ENCODE measurements around the gene GGNBP2.

Gene GGNBP2

GRCh38 chr17:36591434-36592315, 47.0 kb downstream of the GGNBP2 start, which contains the start of gene DHRS11:
TSS of gene DHRS11 (plus strand) at chr17:36591879. CDS start at chr17:36592010, 131 bp downstream.
- Histone ChIP-seq H3K36me3 (ENCODE audit: control insufficient read depth, insufficient read depth, low read length) (peaks cover 15% of the 10 kb centered on the region), H3K27me3 (ENCODE audit: control insufficient read depth, insufficient read depth, low read length, poor library complexity, severe bottlenecking) (no peaks in the 10 kb centered on the region), H3K27ac (ENCODE audit: insufficient read depth, low read depth, low read length, poor library complexity, severe bottlenecking) (peak within 1 kb of the TSS; percentile 38), H3K9me3 (ENCODE audit: control insufficient read depth, low read length) (no peaks in the 10 kb centered on the region), H3K4me3 (ENCODE audit: insufficient read depth, low read depth, low read length) (peak within 1 kb of the TSS; percentile 63), H3K4me1 (ENCODE audit: control insufficient read depth, insufficient read depth, low read length) (peaks cover 16% of the 10 kb centered on the region)
- 5% methylated on average over 87 of the region's 87 CpGs for WGBS, 2 experiments

GRCh38 chr17:36592316-36592715, 47.6 kb downstream of the GGNBP2 start:
- H3K4me1 ChIP-seq (ENCODE audit: control insufficient read depth, insufficient read depth, low read length), result peaks cover 16% of the 10 kb centered on the region
- H3K4me3 ChIP-seq (ENCODE audit: insufficient read depth, low read depth, low read length), result peak overlapping the region; percentile 63
- no peaks in the 10 kb centered on the region for H3K9me3 ChIP-seq (ENCODE audit: control insufficient read depth, low read length)
- peaks cover 9% of the 10 kb centered on the region for H3K36me3 ChIP-seq (ENCODE audit: control insufficient read depth, insufficient read depth, low read length)
- H3K27me3 ChIP-seq (ENCODE audit: control insufficient read depth, insufficient read depth, low read length, poor library complexity, severe bottlenecking), result no peaks in the 10 kb centered on the region
- peak overlapping the region; percentile 6 for H3K27ac ChIP-seq (ENCODE audit: insufficient read depth, low read depth, low read length, poor library complexity, severe bottlenecking)
- WGBS, 2 experiments, result 0 to 1% methylated on average over 20 of the region's 20 CpGs

GRCh38 chr17:36592716-36593321, 48.1 kb downstream of the GGNBP2 start:
- Histone ChIP-seq H3K27ac (ENCODE audit: insufficient read depth, low read depth, low read length, poor library complexity, severe bottlenecking) (peak overlapping the region; percentile 6), H3K4me1 (ENCODE audit: control insufficient read depth, insufficient read depth, low read length) (peaks cover 16% of the 10 kb centered on the region), H3K27me3 (ENCODE audit: control insufficient read depth, insufficient read depth, low read length, poor library complexity, severe bottlenecking) (no peaks in the 10 kb centered on the region), H3K36me3 (ENCODE audit: control insufficient read depth, insufficient read depth, low read length) (peaks cover 8% of the 10 kb centered on the region), H3K9me3 (ENCODE audit: control insufficient read depth, low read length) (no peaks in the 10 kb centered on the region), H3K4me3 (ENCODE audit: insufficient read depth, low read depth, low read length) (peak overlapping the region; percentile 63)
- WGBS, 2 experiments, result 23 to 28% methylated on average over 4 of the region's 4 CpGs

GRCh38 chr17:36593656-36594316, 49.1 kb downstream of the GGNBP2 start:
- Histone ChIP-seq H3K27ac (ENCODE audit: insufficient read depth, low read depth, low read length, poor library complexity, severe bottlenecking) (no peak overlapping the region), H3K9me3 (ENCODE audit: control insufficient read depth, low read length) (no peaks in the 10 kb centered on the region), H3K4me3 (ENCODE audit: insufficient read depth, low read depth, low read length) (no peak overlapping the region), H3K36me3 (ENCODE audit: control insufficient read depth, insufficient read depth, low read length) (peaks cover 6% of the 10 kb centered on the region), H3K27me3 (ENCODE audit: control insufficient read depth, insufficient read depth, low read length, poor library complexity, severe bottlenecking) (no peaks in the 10 kb centered on the region), H3K4me1 (ENCODE audit: control insufficient read depth, insufficient read depth, low read length) (peaks cover 16% of the 10 kb centered on the region)
- WGBS, 2 experiments, result 77 to 80% methylated on average over 8 of the region's 8 CpGs

- 84 to 86% methylated on average over 13 of the region's 13 CpGs for WGBS, 2 experiments
- no peak overlapping the region for H3K27ac ChIP-seq (ENCODE audit: insufficient read depth, low read depth, low read length, poor library complexity, severe bottlenecking)
- no peaks in the 10 kb centered on the region for H3K27me3 ChIP-seq (ENCODE audit: control insufficient read depth, insufficient read depth, low read length, poor library complexity, severe bottlenecking)
- no peaks in the 10 kb centered on the region for H3K36me3 ChIP-seq (ENCODE audit: control insufficient read depth, insufficient read depth, low read length)
- no peak overlapping the region for H3K4me3 ChIP-seq (ENCODE audit: insufficient read depth, low read depth, low read length)
- H3K9me3 ChIP-seq (ENCODE audit: control insufficient read depth, low read length), result no peaks in the 10 kb centered on the region
- peaks cover 16% of the 10 kb centered on the region for H3K4me1 ChIP-seq (ENCODE audit: control insufficient read depth, insufficient read depth, low read length)
Measured at GRCh38 chr17:36594626-36595401, 50.1 kb downstream of the GGNBP2 start.

- Histone ChIP-seq H3K9me3 (ENCODE audit: control insufficient read depth, low read length) (no peaks in the 10 kb centered on the region), H3K27ac (ENCODE audit: insufficient read depth, low read depth, low read length, poor library complexity, severe bottlenecking) (no peak overlapping the region), H3K27me3 (ENCODE audit: control insufficient read depth, insufficient read depth, low read length, poor library complexity, severe bottlenecking) (peaks cover 3% of the 10 kb centered on the region), H3K4me3 (ENCODE audit: insufficient read depth, low read depth, low read length) (no peak overlapping the region), H3K36me3 (ENCODE audit: control insufficient read depth, insufficient read depth, low read length) (no peaks in the 10 kb centered on the region), H3K4me1 (ENCODE audit: control insufficient read depth, insufficient read depth, low read length) (peaks cover 20% of the 10 kb centered on the region)
- WGBS, 2 experiments, result 88 to 93% methylated on average over 6 of the region's 6 CpGs
Measured at GRCh38 chr17:36597226-36597625, 52.5 kb downstream of the GGNBP2 start.

- H3K36me3 ChIP-seq (ENCODE audit: control insufficient read depth, insufficient read depth, low read length), result no peaks in the 10 kb centered on the region
- 90 to 93% methylated on average over 11 of the region's 11 CpGs for WGBS, 2 experiments
Measured at GRCh38 chr17:36597866-36598777, 53.4 kb downstream of the GGNBP2 start.

GRCh38 chr17:36598951-36599401, 54.3 kb downstream of the GGNBP2 start:
- peaks cover 10% of the 10 kb centered on the region for H3K27me3 ChIP-seq (ENCODE audit: control insufficient read depth, insufficient read depth, low read length, poor library complexity, severe bottlenecking)
- WGBS, 2 experiments, result 95 to 96% methylated on average over 13 of the region's 13 CpGs
- no peak overlapping the region for H3K4me3 ChIP-seq (ENCODE audit: insufficient read depth, low read depth, low read length)
- H3K27ac ChIP-seq (ENCODE audit: insufficient read depth, low read depth, low read length, poor library complexity, severe bottlenecking), result no peak overlapping the region
- H3K36me3 ChIP-seq (ENCODE audit: control insufficient read depth, insufficient read depth, low read length), result no peaks in the 10 kb centered on the region
- peaks cover 12% of the 10 kb centered on the region for H3K4me1 ChIP-seq (ENCODE audit: control insufficient read depth, insufficient read depth, low read length)
- no peaks in the 10 kb centered on the region for H3K9me3 ChIP-seq (ENCODE audit: control insufficient read depth, low read length)

More at GRCh38 chr17:36597866-36598777, 53.4 kb downstream of the GGNBP2 start:
- H3K4me1 ChIP-seq (ENCODE audit: control insufficient read depth, insufficient read depth, low read length), result peaks cover 20% of the 10 kb centered on the region
- H3K9me3 ChIP-seq (ENCODE audit: control insufficient read depth, low read length), result no peaks in the 10 kb centered on the region
- no peak overlapping the region for H3K4me3 ChIP-seq (ENCODE audit: insufficient read depth, low read depth, low read length)
- no peak overlapping the region for H3K27ac ChIP-seq (ENCODE audit: insufficient read depth, low read depth, low read length, poor library complexity, severe bottlenecking)
- H3K27me3 ChIP-seq (ENCODE audit: control insufficient read depth, insufficient read depth, low read length, poor library complexity, severe bottlenecking), result peaks cover 10% of the 10 kb centered on the region
